H1 (cell line): ENCODE measurements around the gene CHRNG. TPM values are rescaled to one million over a fixed set of nuclear protein-coding genes. Genes with fewer than 3 reads are reported as not detected.

Experiments used
- polyA plus RNA-seq, 7 experiments: library from polyadenylated mRNA; depleted of rRNA in 3 of 7; stranded (reverse) in 5 of 7; unstranded in 2 of 7; fragments of >200 nt in 5 of 7; fragments of 200-250 nt in 2 of 7; gene quantifications; 1 replicate in 5 of 7; 2 replicates in 1 of 7; 4 replicates in 1 of 7; pipeline versions ENCODE4 v1.2.1 to v1.2.3, GENCODE V29; 2011 to 2013; ENCODE audit warnings: missing spikeins in 2 of 7, mixed read lengths in 2 of 7
- total RNA-seq: library from RNA; stranded (reverse); fragmentation: NEBNext Ultra II Directional; extraction: Animal tissue kit (Norgen Biotek cat#: 25700); gene quantifications from 2 replicates; pipeline ENCODE4 v1.2.1, GENCODE V29; 2021

CHRNG gene
- total and polyA plus RNA-seq, 2 of the 8 experiments (the other 6 are each of a cell fraction or from before 2014, with no cell fraction given): 0.05 TPM; not detected in 1

Other genes with a start within 250 kb of the CHRNG start
- 0.15 TPM in 1 of 2 replicates, not detected in the other for gene ALPP, start 160.9 kb upstream of the CHRNG start, total RNA-seq
- gene ALPP, start 160.9 kb upstream of the CHRNG start, polyA plus RNA-seq (2011; rRNA removed): 0.15 and 0.20 TPM in 2 replicates
- gene ALPG, start 132.8 kb upstream of the CHRNG start, total RNA-seq: 0.56 and 0.75 TPM in 2 replicates
- gene ALPG, start 132.8 kb upstream of the CHRNG start, polyA plus RNA-seq (2011; rRNA removed): 2.1 and 3.2 TPM in 2 replicates
- not detected in 2 replicates for gene ALPI, start 83.5 kb upstream of the CHRNG start, total RNA-seq
- gene ALPI, start 83.5 kb upstream of the CHRNG start, polyA plus RNA-seq (2011; rRNA removed): not detected in 2 replicates
- 6.5 and 7.7 TPM in 2 replicates for gene ECEL1, start 51.9 kb upstream of the CHRNG start, total RNA-seq
- 20.2 and 27.9 TPM in 2 replicates for gene ECEL1, start 51.9 kb upstream of the CHRNG start, polyA plus RNA-seq (2011; rRNA removed)
- gene PRSS56, start 19.3 kb upstream of the CHRNG start, total RNA-seq: not detected in 2 replicates
- gene PRSS56, start 19.3 kb upstream of the CHRNG start, polyA plus RNA-seq (2011; rRNA removed): 0.03 and 0.11 TPM in 2 replicates
- not detected in 2 replicates for gene CHRND, start 13.5 kb upstream of the CHRNG start, total RNA-seq
- gene CHRND, start 13.5 kb upstream of the CHRNG start, polyA plus RNA-seq (2011; rRNA removed): 0.11 and 0.24 TPM in 2 replicates
- 7.9 and 8.3 TPM in 2 replicates for gene TIGD1, start 10.9 kb downstream of the CHRNG start, total RNA-seq
- 4.2 and 4.7 TPM in 2 replicates for gene TIGD1, start 10.9 kb downstream of the CHRNG start, polyA plus RNA-seq (2011; rRNA removed)
- 114 and 116 TPM in 2 replicates for gene EIF4E2, start 11.0 kb downstream of the CHRNG start, total RNA-seq
- gene EIF4E2, start 11.0 kb downstream of the CHRNG start, polyA plus RNA-seq (2011; rRNA removed): 38.0 and 39.4 TPM in 2 replicates
- 1.5 and 3.4 TPM in 2 replicates for gene EFHD1, start 93.9 kb downstream of the CHRNG start, total RNA-seq
- 4.5 and 5.3 TPM in 2 replicates for gene EFHD1, start 93.9 kb downstream of the CHRNG start, polyA plus RNA-seq (2011; rRNA removed)
- 58.2 and 62.0 TPM in 2 replicates for gene GIGYF2, start 157.6 kb downstream of the CHRNG start, total RNA-seq
- gene GIGYF2, start 157.6 kb downstream of the CHRNG start, polyA plus RNA-seq (2011; rRNA removed): 19.3 and 22.3 TPM in 2 replicates
- gene KCNJ13, start 236.9 kb downstream of the CHRNG start, total RNA-seq: not detected in 2 replicates
- gene KCNJ13, start 236.9 kb downstream of the CHRNG start, polyA plus RNA-seq (2011; rRNA removed): not detected in 2 replicates